HUES48 (cell line): ENCODE measurements around the gene INO80C.

Experiments
- H3K27ac ChIP-seq: one replicate; pipeline ENCODE4 v1.7.0; 2013; ENCODE audit warnings: low read depth, low read length, inconsistent platforms
- H3K27me3 ChIP-seq: 2 replicates; pipeline ENCODE4 v1.6.1; 2013; ENCODE audit warnings: mild to moderate bottlenecking, low read length; ENCODE audit not compliant: control insufficient read depth, insufficient read depth
- H3K36me3 ChIP-seq: 2 replicates; pipeline ENCODE4 v1.6.1; 2013; ENCODE audit warnings: low read length; ENCODE audit not compliant: control insufficient read depth, insufficient read depth
- H3K4me1 ChIP-seq: 2 replicates; pipeline ENCODE4 v1.6.1; 2013; ENCODE audit warnings: mild to moderate bottlenecking, low read length; ENCODE audit not compliant: control insufficient read depth, insufficient read depth
- H3K4me3 ChIP-seq: 2 replicates; pipeline ENCODE4 v1.5.1; 2013; ENCODE audit warnings: mild to moderate bottlenecking, low read depth, low read length
- H3K9ac ChIP-seq: 2 replicates; pipeline ENCODE4 v1.6.1; 2013; ENCODE audit warnings: mild to moderate bottlenecking, low read depth, low read length, moderate library complexity
- H3K9me3 ChIP-seq: 2 replicates; pipeline ENCODE4 v1.6.1; 2013; ENCODE audit warnings: low read length; ENCODE audit not compliant: control insufficient read depth, insufficient read depth

INO80C gene

DNA sequence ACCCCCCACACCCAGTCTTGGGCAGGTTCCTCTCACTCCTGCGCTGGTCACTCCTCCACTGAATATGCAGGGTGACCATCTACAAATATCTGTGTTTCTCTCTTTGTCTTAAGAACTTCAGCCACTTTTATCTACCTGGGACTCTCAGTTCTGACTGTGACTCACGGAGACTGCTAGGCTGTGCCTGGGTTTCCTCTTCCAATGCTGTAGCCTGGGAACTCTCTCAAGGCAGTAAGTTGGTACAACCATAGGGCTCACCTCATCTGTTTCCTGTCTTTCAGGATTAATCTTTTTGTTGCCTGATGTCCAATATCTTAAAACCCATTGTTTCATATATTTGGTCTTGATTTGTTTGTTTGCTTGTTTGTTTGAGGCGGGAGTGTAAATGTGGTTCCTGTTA, 73.4 kb downstream of the INO80C start:
- no peak overlapping the region for H3K9ac ChIP-seq
- peaks cover 6% of the 10 kb centered on the region; the same call in 1 of the 2 replicates for H3K4me1 ChIP-seq
- no peaks in the 10 kb centered on the region for H3K9me3 ChIP-seq
- H3K27ac ChIP-seq = no peak overlapping the region
- no peak overlapping the region for H3K4me3 ChIP-seq
- no peaks in the 10 kb centered on the region for H3K27me3 ChIP-seq
- no peaks in the 10 kb centered on the region for H3K36me3 ChIP-seq

DNA sequence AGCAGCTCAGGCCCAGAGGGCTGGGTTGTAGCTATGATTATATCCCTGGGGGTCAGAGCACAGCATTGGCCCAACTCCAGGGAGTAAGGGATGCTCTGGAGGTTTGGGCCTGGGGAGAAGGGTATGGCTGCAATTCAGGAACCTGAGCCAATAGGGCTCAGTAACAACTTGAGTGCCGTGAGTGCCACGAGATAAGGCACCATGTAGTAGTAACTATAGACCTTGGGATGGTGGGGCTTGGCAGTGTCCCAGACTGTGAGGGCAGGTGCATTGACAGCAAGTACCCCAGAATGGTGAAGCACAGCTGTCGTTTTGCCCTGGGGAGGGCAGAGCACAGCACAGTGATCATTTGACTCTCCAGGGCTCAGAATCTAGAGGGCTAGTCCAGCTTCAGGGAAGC, 75.5 kb downstream of the INO80C start:
- no peak overlapping the region for H3K9ac ChIP-seq
- no peak overlapping the region for H3K4me3 ChIP-seq
- H3K9me3 ChIP-seq = peaks cover 7% of the 10 kb centered on the region; the same call in 1 of the 2 replicates
- no peaks in the 10 kb centered on the region for H3K27me3 ChIP-seq
- no peaks in the 10 kb centered on the region for H3K36me3 ChIP-seq
- peaks cover 6% of the 10 kb centered on the region; the same call in 1 of the 2 replicates for H3K4me1 ChIP-seq
- no peak overlapping the region for H3K27ac ChIP-seq

DNA sequence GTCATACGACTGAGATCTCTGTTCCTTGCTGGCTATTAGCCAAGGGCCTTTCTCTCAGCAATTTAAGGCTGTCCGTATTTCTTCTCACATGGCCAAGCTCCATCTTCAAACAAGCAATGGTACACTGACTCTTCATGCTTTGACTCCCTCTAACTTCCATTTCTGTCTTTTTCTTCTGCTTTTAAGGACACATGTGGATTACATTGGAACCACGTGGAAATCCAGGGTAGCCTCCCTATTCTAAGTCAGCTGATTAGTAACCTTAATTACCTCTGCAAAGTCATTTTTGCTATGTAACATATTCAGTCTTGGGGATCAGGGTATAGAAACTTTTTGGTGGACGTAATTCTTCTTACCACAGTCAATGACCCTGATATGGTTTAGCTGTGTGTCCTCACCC, 79.2 kb downstream of the INO80C start:
- no peak overlapping the region for H3K27ac ChIP-seq
- peaks cover 6% of the 10 kb centered on the region; the same call in 1 of the 2 replicates for H3K4me1 ChIP-seq

More for the DNA sequence above, 79.2 kb downstream of the INO80C start:
- no peaks in the 10 kb centered on the region for H3K27me3 ChIP-seq
- no peak overlapping the region for H3K9ac ChIP-seq
- H3K36me3 ChIP-seq = no peaks in the 10 kb centered on the region
- no peak overlapping the region for H3K4me3 ChIP-seq
- peaks cover 11% of the 10 kb centered on the region for H3K9me3 ChIP-seq
